H9 (cell line): Measurements from ENCODE around the gene RCAN2. TPM values are rescaled to one million over a fixed set of nuclear protein-coding genes. Genes with fewer than 3 reads are reported as not detected.

ENCODE experiments used
- DNase-seq: peaks from one replicate; pipeline ENCODE4 v3.0.0-alpha.2; 2017
- H2AFZ ChIP-seq: one replicate; pipeline ENCODE4 v1.6.1; 2013; ENCODE audit warnings: mild to moderate bottlenecking, low read length, control low read depth, moderate library complexity
- H2AK5ac ChIP-seq: 2 replicates; pipeline ENCODE4 v1.6.1; 2013; ENCODE audit warnings: low read length, control low read depth, mixed read lengths; ENCODE audit not compliant: insufficient read length
- H2BK120ac ChIP-seq: one replicate; pipeline ENCODE4 v1.6.1; 2013; ENCODE audit warnings: low read depth, mild to moderate bottlenecking, low read length, control low read depth, inconsistent platforms; ENCODE audit not compliant: poor library complexity, severe bottlenecking
- H2BK12ac ChIP-seq: 2 replicates; pipeline ENCODE4 v1.6.1; 2013; ENCODE audit warnings: low read length, control low read depth, mixed read lengths, low read depth; ENCODE audit not compliant: insufficient read length
- H2BK15ac ChIP-seq: 2 replicates; pipeline ENCODE4 v1.6.1; 2013; ENCODE audit warnings: low read depth, low read length, control low read depth
- H2BK20ac ChIP-seq: one replicate; pipeline ENCODE4 v1.6.1; 2013; ENCODE audit warnings: low read depth, mild to moderate bottlenecking, low read length, control low read depth, inconsistent platforms; ENCODE audit not compliant: poor library complexity, severe bottlenecking
- H2BK5ac ChIP-seq: 2 replicates; pipeline ENCODE4 v1.6.1; 2013; ENCODE audit warnings: low read length, control low read depth, mixed read lengths; ENCODE audit not compliant: insufficient read length
- H3K14ac ChIP-seq: 2 replicates; pipeline ENCODE4 v1.6.1; 2013; ENCODE audit warnings: low read length, control low read depth; ENCODE audit not compliant: insufficient read depth
- H3K18ac ChIP-seq: 2 replicates; pipeline ENCODE4 v1.6.1; 2013; ENCODE audit warnings: low read depth, mild to moderate bottlenecking, mixed read lengths, low read length, control low read depth; ENCODE audit not compliant: insufficient read length
- H3K23ac ChIP-seq: 2 replicates; pipeline ENCODE4 v1.6.1; 2013; ENCODE audit warnings: low read length, control low read depth, mixed read lengths, low read depth; ENCODE audit not compliant: insufficient read length
- H3K23me2 ChIP-seq: 2 replicates; pipeline ENCODE4 v1.6.1; 2013; ENCODE audit warnings: low read depth, mild to moderate bottlenecking, mixed read lengths, low read length, control low read depth; ENCODE audit not compliant: insufficient read length, poor library complexity, severe bottlenecking
- H3K27ac ChIP-seq: 2 replicates; pipeline ENCODE4 v1.5.1; 2013; ENCODE audit warnings: low read length, control low read depth, mixed read lengths, low read depth; ENCODE audit not compliant: insufficient read length
- H3K27me3 ChIP-seq: 2 replicates; pipeline ENCODE4 v1.6.1; 2013; ENCODE audit warnings: low read length, control low read depth, inconsistent platforms; ENCODE audit not compliant: insufficient read depth
- H3K4ac ChIP-seq: 2 replicates; pipeline ENCODE4 v1.6.1; 2013; ENCODE audit warnings: low read depth, mild to moderate bottlenecking, control low read depth, inconsistent platforms, low read length, moderate library complexity
- H3K4me1 ChIP-seq: 2 replicates; pipeline ENCODE4 v1.6.1; 2013; ENCODE audit warnings: low read length, control low read depth, inconsistent platforms; ENCODE audit not compliant: insufficient read depth
- H3K4me2 ChIP-seq: 2 replicates; pipeline ENCODE4 v1.6.1; 2013; ENCODE audit warnings: low read length, control low read depth, mixed read lengths; ENCODE audit not compliant: insufficient read length, insufficient read depth
- H3K56ac ChIP-seq: 2 replicates; pipeline ENCODE4 v1.6.1; 2013; ENCODE audit warnings: low read depth, mild to moderate bottlenecking, mixed read lengths, low read length, control low read depth; ENCODE audit not compliant: insufficient read length
- H3K79me1 ChIP-seq: 2 replicates; pipeline ENCODE4 v1.6.1; 2013; ENCODE audit warnings: low read depth, mild to moderate bottlenecking, moderate library complexity, low read length, control low read depth, inconsistent platforms; ENCODE audit not compliant: insufficient read depth, poor library complexity, severe bottlenecking
- H3K79me2 ChIP-seq: 2 replicates; pipeline ENCODE4 v1.6.1; 2013; ENCODE audit warnings: low read length, control low read depth, inconsistent platforms; ENCODE audit not compliant: insufficient read depth
- H3K9ac ChIP-seq: 2 replicates; pipeline ENCODE4 v1.6.1; 2013; ENCODE audit warnings: low read length, control low read depth, mixed read lengths; ENCODE audit not compliant: insufficient read length; ENCODE audit errors: extremely low read depth
- H3K9me3 ChIP-seq: one replicate; pipeline ENCODE4 v1.6.1; 2013; ENCODE audit warnings: low read depth, low read length, inconsistent platforms; ENCODE audit not compliant: control insufficient read depth
- H3T11ph ChIP-seq: one replicate; pipeline ENCODE4 v1.6.1; 2013; ENCODE audit warnings: mild to moderate bottlenecking, low read length, control low read depth, inconsistent platforms
- H4K20me1 ChIP-seq: one replicate; pipeline ENCODE4 v1.6.1; 2013; ENCODE audit not compliant: control insufficient read depth, insufficient read length, insufficient read depth
- H4K5ac ChIP-seq: 2 replicates; pipeline ENCODE4 v1.6.1; 2013; ENCODE audit warnings: low read depth, mild to moderate bottlenecking, mixed read lengths, low read length, control low read depth; ENCODE audit not compliant: insufficient read length
- H4K8ac ChIP-seq: replicated peaks from 2 replicates; pipeline ENCODE4 v1.6.1; 2013; ENCODE audit warnings: low read length, control low read depth, mixed read lengths, low read depth; ENCODE audit not compliant: insufficient read length
- H4K91ac ChIP-seq: 2 replicates; pipeline ENCODE4 v1.6.1; 2013; ENCODE audit warnings: low read depth, mild to moderate bottlenecking, moderate library complexity, mixed read lengths, low read length, control low read depth; ENCODE audit not compliant: insufficient read length
- H3K27ac Mint-ChIP-seq, 3 experiments: 2 replicates in 2 of 3; 3 replicates in 1 of 3; pipeline ENCODE4 v1.8.0; 2020 to 2021; ENCODE audit warnings: mixed read lengths in 3 of 3, mild to moderate bottlenecking in 1 of 3, moderate library complexity in 1 of 3
- H3K27me3 Mint-ChIP-seq: 2 replicates; pipeline ENCODE4 v1.8.0; 2021; ENCODE audit warnings: low read depth, mild to moderate bottlenecking, moderate library complexity, mixed read lengths
- H3K36me3 Mint-ChIP-seq, 3 experiments: 2 replicates in 2 of 3; 3 replicates in 1 of 3; pipeline ENCODE4 v1.8.0; 2020 to 2021; ENCODE audit warnings: low read depth in 3 of 3, mixed read lengths in 3 of 3; ENCODE audit not compliant: insufficient read depth in 1 of 3
- H3K4me1 Mint-ChIP-seq, 2 experiments: 2 replicates each; pipeline ENCODE4 v1.8.0; 2020; ENCODE audit warnings: mixed read lengths in 2 of 2
- H3K4me3 Mint-ChIP-seq, 2 experiments: 2 replicates in 1 of 2; 3 replicates in 1 of 2; pipeline ENCODE4 v1.8.0; 2020 to 2021; ENCODE audit warnings: mild to moderate bottlenecking in 2 of 2, mixed read lengths in 2 of 2, moderate library complexity in 1 of 2
- H3K9me3 Mint-ChIP-seq, 2 experiments: 2 replicates in 1 of 2; 3 replicates in 1 of 2; pipeline ENCODE4 v1.8.0; 2020; ENCODE audit warnings: mild to moderate bottlenecking in 2 of 2, mixed read lengths in 2 of 2, moderate library complexity in 1 of 2
- CTCF ChIP-seq: fragments of 200-600 bp; sonication (generic); conservative IDR thresholded peaks from 3 replicates; pipeline ENCODE4 v1.8.0; 2021; ENCODE audit warnings: antibody characterized with exemption, mild to moderate bottlenecking
- WGBS: extraction: QIAGEN DNeasy Blood & Tissue Kit; methylation state at CpG from one replicate; pipeline ENCODE4 v1.1.7; 2013; ENCODE audit warnings: missing lambda C conversion rate, low lambda C conversion rate, mixed read lengths; ENCODE audit not compliant: insufficient read length; ENCODE audit errors: extremely low coverage; 5-methylcytosine and 5-hydroxymethylcytosine counted together
- total RNA-seq: library from RNA; stranded (reverse); gene quantifications from 2 replicates; pipeline ENCODE4 v1.2.1, GENCODE V29; 2021

RCAN2 gene
- total RNA-seq, 1 experiment from 2014 or later: 3.0 TPM

GRCh38 chr6:46452312-46452917 lies 38.8 kb downstream of the RCAN2 start:
- H2BK20ac ChIP-seq: no peak overlapping the region
- H3K27ac ChIP-seq: no peak overlapping the region
- peaks cover 3% of the 10 kb centered on the region in 2 experiments; a peak in 3 of 5 replicates for H3K9me3 Mint-ChIP-seq
- H2BK12ac ChIP-seq: no peak overlapping the region
- no peaks in the 10 kb centered on the region for H3K79me1 ChIP-seq
- WGBS: no CpG with 5 or more reads among the region's 3 CpGs
- no peak overlapping the region for H2BK15ac ChIP-seq
- H3K4me1 Mint-ChIP-seq: no peaks in the 10 kb centered on the region
- H3K27ac Mint-ChIP-seq: no peak overlapping the region
- H3K4me3 Mint-ChIP-seq: no peak overlapping the region
- H3K23ac ChIP-seq: no peak overlapping the region
- no peak overlapping the region for H4K91ac ChIP-seq
- no peak overlapping the region for H3K9ac ChIP-seq
- no peaks in the 10 kb centered on the region for H3K4me1 ChIP-seq
- TF ChIP-seq CTCF: no peak
- no peak overlapping the region for H2BK5ac ChIP-seq
- H4K5ac ChIP-seq: no peak overlapping the region
- H2AK5ac ChIP-seq: no peak overlapping the region
- no peak overlapping the region for H3T11ph ChIP-seq
- H3K9me3 ChIP-seq: no peaks in the 10 kb centered on the region
- no peak overlapping the region for H4K8ac ChIP-seq
- H3K18ac ChIP-seq: no peak overlapping the region
- DNase-seq: no peak
- no peaks in the 10 kb centered on the region for H3K27me3 Mint-ChIP-seq
- no peaks in the 10 kb centered on the region for H4K20me1 ChIP-seq
- no peaks in the 10 kb centered on the region for H3K27me3 ChIP-seq
- H2BK120ac ChIP-seq: no peak overlapping the region
- H3K23me2 ChIP-seq: no peaks in the 10 kb centered on the region
- no peak overlapping the region for H3K14ac ChIP-seq
- no peak overlapping the region for H2AFZ ChIP-seq
- H3K4ac ChIP-seq: no peak overlapping the region
- H3K36me3 Mint-ChIP-seq: peaks cover 0 to 2% (median 0%) of the 10 kb centered on the region in 3 experiments; a peak in 1 of 7 replicates
- H3K79me2 ChIP-seq: no peaks in the 10 kb centered on the region
- no peak overlapping the region for H3K4me2 ChIP-seq
- no peak overlapping the region for H3K56ac ChIP-seq
